ENCODE results near the gene CNR2.

CNR2 gene

DNA sequence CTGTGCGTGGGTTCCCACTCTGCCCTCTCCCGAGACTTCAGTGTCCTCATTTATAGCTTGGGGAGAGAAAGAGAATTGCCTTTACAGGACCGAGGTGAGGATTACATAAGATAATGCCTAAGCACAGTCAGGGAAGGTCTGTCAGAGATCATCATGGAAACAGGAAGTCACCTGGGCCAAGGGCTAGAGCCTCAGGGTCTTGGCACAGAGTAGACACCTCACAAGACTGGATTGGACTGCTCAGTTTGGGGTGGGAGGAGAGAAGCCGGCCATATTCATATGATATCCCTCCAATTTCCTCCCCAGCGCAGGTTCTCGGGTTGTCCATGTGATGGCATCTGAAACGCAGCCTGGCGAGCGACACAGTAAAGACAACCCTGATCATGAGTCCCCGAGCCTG is 3.8 kb downstream of the CNR2 start:
- TF ChIP-seq TAF1 (IDR thresholded peaks at IDR 0.05; ENCODE audit: borderline replicate concordance, insufficient read depth, low read length) = no peak
- no peak for TF ChIP-seq SIN3A (IDR thresholded peaks at IDR 0.05; ENCODE audit: borderline replicate concordance, insufficient read depth, low read length)
- TF ChIP-seq, protein P1, sequence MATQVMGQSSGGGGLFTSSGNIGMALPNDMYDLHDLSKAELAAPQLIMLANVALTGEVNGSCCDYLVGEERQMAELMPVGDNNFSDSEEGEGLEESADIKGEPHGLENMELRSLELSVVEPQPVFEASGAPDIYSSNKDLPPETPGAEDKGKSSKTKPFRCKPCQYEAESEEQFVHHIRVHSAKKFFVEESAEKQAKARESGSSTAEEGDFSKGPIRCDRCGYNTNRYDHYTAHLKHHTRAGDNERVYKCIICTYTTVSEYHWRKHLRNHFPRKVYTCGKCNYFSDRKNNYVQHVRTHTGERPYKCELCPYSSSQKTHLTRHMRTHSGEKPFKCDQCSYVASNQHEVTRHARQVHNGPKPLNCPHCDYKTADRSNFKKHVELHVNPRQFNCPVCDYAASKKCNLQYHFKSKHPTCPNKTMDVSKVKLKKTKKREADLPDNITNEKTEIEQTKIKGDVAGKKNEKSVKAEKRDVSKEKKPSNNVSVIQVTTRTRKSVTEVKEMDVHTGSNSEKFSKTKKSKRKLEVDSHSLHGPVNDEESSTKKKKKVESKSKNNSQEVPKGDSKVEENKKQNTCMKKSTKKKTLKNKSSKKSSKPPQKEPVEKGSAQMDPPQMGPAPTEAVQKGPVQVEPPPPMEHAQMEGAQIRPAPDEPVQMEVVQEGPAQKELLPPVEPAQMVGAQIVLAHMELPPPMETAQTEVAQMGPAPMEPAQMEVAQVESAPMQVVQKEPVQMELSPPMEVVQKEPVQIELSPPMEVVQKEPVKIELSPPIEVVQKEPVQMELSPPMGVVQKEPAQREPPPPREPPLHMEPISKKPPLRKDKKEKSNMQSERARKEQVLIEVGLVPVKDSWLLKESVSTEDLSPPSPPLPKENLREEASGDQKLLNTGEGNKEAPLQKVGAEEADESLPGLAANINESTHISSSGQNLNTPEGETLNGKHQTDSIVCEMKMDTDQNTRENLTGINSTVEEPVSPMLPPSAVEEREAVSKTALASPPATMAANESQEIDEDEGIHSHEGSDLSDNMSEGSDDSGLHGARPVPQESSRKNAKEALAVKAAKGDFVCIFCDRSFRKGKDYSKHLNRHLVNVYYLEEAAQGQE (IDR thresholded peaks at IDR 0.05; ENCODE audit: insufficient read depth in 1 of 2, low read depth in 2 of 2, low read length in 2 of 2) = no peak
- no peak for TF ChIP-seq POLR2AphosphoS5 (IDR thresholded peaks at IDR 0.05; ENCODE audit: low read depth, low read length)
- TF ChIP-seq FOXP2 (optimal IDR thresholded peaks at IDR 0.05; ENCODE audit: borderline replicate concordance, extremely low read depth, extremely low read length, insufficient read depth) = no peak

DNA sequence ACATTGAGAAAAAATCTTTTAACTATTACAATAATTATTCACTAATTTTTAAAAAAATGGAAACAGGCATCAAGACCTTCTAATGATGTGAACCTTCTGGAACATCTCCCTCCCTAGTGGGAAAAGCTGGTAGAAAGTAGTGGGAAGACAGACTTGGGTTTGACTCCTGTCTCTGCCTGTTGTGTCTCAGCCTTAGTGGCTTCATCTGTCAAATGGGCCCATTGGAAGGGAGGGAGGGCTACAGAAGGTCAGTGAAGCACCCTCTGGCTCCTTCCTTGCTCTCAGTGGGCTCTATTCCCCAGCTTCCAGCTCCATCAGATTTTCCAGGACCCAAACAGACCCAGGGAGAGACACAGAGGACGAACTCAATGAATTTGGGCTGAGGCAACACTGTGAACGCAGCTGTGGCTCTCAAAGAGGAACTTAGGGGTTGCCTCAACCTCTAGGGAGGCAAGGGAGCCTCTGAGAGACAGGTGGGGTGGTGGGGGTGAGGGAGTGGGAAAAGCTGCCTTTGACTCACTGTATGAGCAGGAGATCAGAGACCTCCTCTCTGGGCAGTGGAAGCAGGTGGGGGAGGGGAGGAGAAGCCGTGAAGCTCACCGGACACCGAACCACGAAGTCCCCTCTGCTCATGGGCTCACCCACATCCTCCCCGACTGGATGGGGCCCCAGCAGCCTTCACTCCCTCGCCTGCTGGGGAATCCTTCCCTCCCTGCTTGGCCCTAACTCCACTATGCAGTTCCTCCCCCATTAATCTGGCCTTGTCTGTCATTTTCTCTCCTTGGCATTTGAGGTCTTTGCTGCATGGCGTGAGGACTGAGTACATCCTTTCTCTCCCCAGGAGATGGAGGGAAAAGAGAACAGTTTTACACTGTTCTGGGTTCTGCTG is 4.5 kb downstream of the CNR2 start:
- no peak for TF ChIP-seq SIN3A (IDR thresholded peaks at IDR 0.05; ENCODE audit: borderline replicate concordance, insufficient read depth, low read length)
- TF ChIP-seq, protein P1 (IDR thresholded peaks at IDR 0.05; ENCODE audit: insufficient read depth in 1 of 2, low read depth in 2 of 2, low read length in 2 of 2) = no peak
- TF ChIP-seq POLR2AphosphoS5 (IDR thresholded peaks at IDR 0.05; ENCODE audit: low read depth, low read length) = no peak
- TF ChIP-seq FOXP2 (optimal IDR thresholded peaks at IDR 0.05; ENCODE audit: borderline replicate concordance, extremely low read depth, extremely low read length, insufficient read depth) = no peak
- TF ChIP-seq TAF1 (IDR thresholded peaks at IDR 0.05; ENCODE audit: borderline replicate concordance, insufficient read depth, low read length) = no peak

DNA sequence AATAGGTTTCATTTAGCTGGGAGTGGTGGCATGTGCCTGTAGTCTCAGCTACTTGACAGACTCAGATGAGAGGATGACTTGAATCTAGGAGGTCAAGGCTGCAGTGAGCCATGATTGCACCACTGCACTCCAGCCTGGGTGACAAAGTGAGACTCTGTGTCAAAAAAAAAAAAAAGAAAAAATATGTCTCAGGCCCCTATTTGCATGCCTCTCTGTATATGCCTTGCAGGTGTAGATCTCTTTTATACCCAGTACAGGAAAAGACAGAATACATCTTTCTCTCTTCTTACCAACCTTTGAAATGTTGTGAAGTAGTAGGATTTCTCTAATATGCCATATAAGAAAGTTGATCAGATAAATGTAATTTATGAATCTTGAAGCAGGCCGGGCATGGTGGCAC is 6.4 kb downstream of the CNR2 start:
- no peak for TF ChIP-seq TAF1 (IDR thresholded peaks at IDR 0.05; ENCODE audit: borderline replicate concordance, insufficient read depth, low read length)
- TF ChIP-seq, protein P1 (IDR thresholded peaks at IDR 0.05; ENCODE audit: insufficient read depth in 1 of 2, low read depth in 2 of 2, low read length in 2 of 2) = no peak

DNA sequence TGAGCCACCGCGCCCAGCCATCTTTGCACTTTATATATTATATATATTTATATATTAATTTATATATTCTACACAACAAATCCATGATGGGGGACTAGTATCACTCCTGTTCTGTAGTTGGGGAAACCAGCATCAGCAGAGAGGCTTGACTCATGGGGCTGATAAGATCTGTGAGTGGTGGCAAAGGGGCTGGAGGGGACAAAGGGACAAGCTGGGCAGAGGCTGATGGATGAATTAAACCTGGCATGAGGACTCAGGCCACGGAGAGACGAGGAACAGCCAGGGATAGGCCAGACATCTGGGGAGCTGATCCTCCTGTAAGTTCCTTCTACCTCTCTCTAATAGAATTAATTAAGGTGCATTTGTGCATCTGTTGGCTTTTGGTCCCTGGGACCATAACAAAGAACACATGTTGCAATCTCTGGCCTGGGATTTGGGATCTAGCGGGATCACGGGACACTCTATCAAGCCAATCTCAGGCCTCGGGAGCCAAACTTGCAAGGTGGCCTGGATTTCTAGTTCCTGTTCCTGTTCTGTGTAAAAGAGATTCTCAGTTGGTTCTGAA is 7.6 kb downstream of the CNR2 start:
- no peak for TF ChIP-seq SIN3A (IDR thresholded peaks at IDR 0.05; ENCODE audit: borderline replicate concordance, insufficient read depth, low read length)
- TF ChIP-seq, protein P1 (IDR thresholded peaks at IDR 0.05; ENCODE audit: insufficient read depth in 1 of 2, low read depth in 2 of 2, low read length in 2 of 2) = no peak
- no peak for TF ChIP-seq TAF1 (IDR thresholded peaks at IDR 0.05; ENCODE audit: borderline replicate concordance, insufficient read depth, low read length)
- no peak for TF ChIP-seq FOXP2 (optimal IDR thresholded peaks at IDR 0.05; ENCODE audit: borderline replicate concordance, extremely low read depth, extremely low read length, insufficient read depth)
- no peak for TF ChIP-seq POLR2AphosphoS5 (IDR thresholded peaks at IDR 0.05; ENCODE audit: low read depth, low read length)
